Measurements from ENCODE around the gene SVOP. TPM values are rescaled to one million over a fixed set of nuclear protein-coding genes. Genes with fewer than 3 reads are reported as not detected.
A peak's percentile ranks its signal among the peaks of the same experiment; 100 is the strongest.

The SVOP gene
- total and polyA plus RNA-seq, 2 of the 8 experiments (the other 6 are each of a cell fraction or from before 2014, with no cell fraction given), result 0.06 TPM; not detected in 1

- H3K9me3 ChIP-seq (ENCODE audit: insufficient read depth in 2 of 2, low read depth in 1 of 2, low read length in 1 of 2), result no peaks in the 10 kb centered on the region
- no peak overlapping the region for H3K4me2 ChIP-seq (ENCODE audit: insufficient read depth in 1 of 2, low read depth in 2 of 2, low read length in 2 of 2)
- no peak overlapping the region for H2AK5ac ChIP-seq (ENCODE audit: low read depth, low read length)
- H3K23me2 ChIP-seq (ENCODE audit: low read depth, low read length), result no peaks in the 10 kb centered on the region
- H3K4me1 ChIP-seq (replicated peaks in 1 of 4; ENCODE audit: control insufficient read depth in 3 of 4, insufficient read depth in 4 of 4, low read length in 3 of 4), result peaks cover 0 to 5% (median 4%) of the 10 kb centered on the region in 4 experiments; a peak in 5 of 7 replicates
- ChIA-PET CTCF (ENCODE audit: partially characterized antibody) (interaction anchor here (1.0 to 7.9 kb wide), 4 partner anchors 11 to 282 kb away, joined by 3 to 71 read pairs (median 8); no protein-coding TSS in a partner anchor), POLR2A (ENCODE audit: partially characterized antibody) (interaction anchor here (0.8 kb wide), 1 partner anchor 24 kb away, joined by 3 read pairs; no protein-coding TSS in a partner anchor)
- H4K5ac ChIP-seq (ENCODE audit: insufficient read length, low read depth, low read length), result no peak overlapping the region
- no peak overlapping the region for H4K91ac ChIP-seq (replicated peaks; ENCODE audit: insufficient read length, low read length)
- no peak overlapping the region for H2BK5ac ChIP-seq (ENCODE audit: low read depth, low read length)
- H3K27me3 ChIP-seq (replicated peaks in 1 of 4; ENCODE audit: control insufficient read depth in 3 of 4, extremely low read depth in 1 of 4, insufficient read depth in 3 of 4, low read length in 3 of 4), result no peaks in the 10 kb centered on the region
- no peak overlapping the region for H3K14ac ChIP-seq (ENCODE audit: insufficient read length)
- H2BK120ac ChIP-seq (replicated peaks; ENCODE audit: low read depth, low read length), result no peak overlapping the region
- H4K8ac ChIP-seq (ENCODE audit: extremely low read depth, insufficient read depth, low read length), result peak overlapping the region; percentile 38; the same call in 1 of the 2 replicates
- no peak overlapping the region for H3K4me3 ChIP-seq (ENCODE audit: extremely low read depth in 1 of 4, insufficient read depth in 2 of 4, low read depth in 3 of 4, low read length in 4 of 4)
- no peak overlapping the region for H3K23ac ChIP-seq (ENCODE audit: insufficient read length)
- no peak overlapping the region for H3K27ac ChIP-seq (ENCODE audit: low read depth, low read length)
- WGBS, 2 experiments (ENCODE audit: extremely low coverage in 1 of 2, insufficient coverage in 1 of 2, insufficient read length in 1 of 2, insufficient replicate concordance in 2 of 2, low coverage in 1 of 2, low lambda C conversion rate in 2 of 2, missing lambda C conversion rate in 1 of 2), result 85% methylated on average over 3 of the region's 3 CpGs; no CpG with 5 or more reads in 1 of the 2 experiments
- H2AFZ ChIP-seq (ENCODE audit: low read length), result no peak overlapping the region
- FAIRE-seq (no peak), DNase-seq (ENCODE audit: low read depth in 1 of 2, low spot score in 2 of 2) (no peak)
- no peaks in the 10 kb centered on the region for H3K79me1 ChIP-seq (ENCODE audit: low read depth, low read length)
- no peaks in the 10 kb centered on the region for H3K79me2 ChIP-seq (ENCODE audit: control insufficient read depth in 1 of 2, insufficient read depth in 2 of 2, low read length in 2 of 2)
- no peak overlapping the region for H2BK20ac ChIP-seq (ENCODE audit: low read length)
- no peak overlapping the region for H3K56ac ChIP-seq (replicated peaks; ENCODE audit: insufficient read length, low read depth, low read length)
- H2BK15ac ChIP-seq (ENCODE audit: low read length), result no peak overlapping the region
- H3K36me3 ChIP-seq (ENCODE audit: control insufficient read depth in 2 of 4, insufficient read depth in 4 of 4, low read length in 3 of 4), result no peaks in the 10 kb centered on the region
- no peak overlapping the region for H3K9ac ChIP-seq (replicated peaks in 1 of 4; ENCODE audit: extremely low read depth in 1 of 4, low read depth in 3 of 4, low read length in 3 of 4)
- no peak overlapping the region for H3K4ac ChIP-seq (replicated peaks; ENCODE audit: insufficient read length, low read depth, low read length)
- H3K18ac ChIP-seq (ENCODE audit: extremely low read depth, low read length), result no peak overlapping the region
- H2BK12ac ChIP-seq (ENCODE audit: low read depth, low read length), result no peak overlapping the region
- H4K20me1 ChIP-seq (replicated peaks in 1 of 2; ENCODE audit: control insufficient read depth in 1 of 2, insufficient read depth in 2 of 2, low read length in 2 of 2), result no peaks in the 10 kb centered on the region
- TF ChIP-seq SIRT6 (IDR thresholded peaks at IDR 0.05; ENCODE audit: low read length), result no peak
Measured at GRCh38 chr12:108881953-108882352, 138.9 kb downstream of the SVOP start.
